Esophagus squamous epithelium (tissue), 5 donors: ENCODE results near the gene LRRC36. TPM values are rescaled to one million over a fixed set of nuclear protein-coding genes. Genes with fewer than 3 reads are reported as not detected.

Source experiments
- DNase-seq: peaks from one replicate; lab custom pipeline; 2025; lab: John Stamatoyannopoulos, UW
- H3K27ac ChIP-seq, 4 donors: fragments of 200-600 bp; sonication (generic); one replicate each; pipeline ENCODE4 v1.5.1; 2016 to 2019; ENCODE audit warnings: mild to moderate bottlenecking in 1 of 4
- H3K27me3 ChIP-seq, 4 donors: fragments of 200-600 bp; sonication (generic); 1 replicate in 3 of 4; 2 replicates in 1 of 4; pipeline versions ENCODE4 v1.5.1 to v1.6.0; 2017 to 2021; ENCODE audit warnings: antibody characterized with exemption in 1 of 4
- H3K36me3 ChIP-seq, 3 donors: fragments of 200-600 bp; sonication (generic); one replicate each; pipeline ENCODE4 v1.5.1; 2016 to 2019
- H3K4me1 ChIP-seq, 3 donors: fragments of 200-600 bp; sonication (generic); one replicate each; pipeline ENCODE4 v1.5.1; 2017 to 2019
- H3K4me3 ChIP-seq, 4 donors: fragments of 200-600 bp; sonication (generic); 1 replicate in 3 of 4; 2 replicates in 1 of 4; pipeline ENCODE4 v1.5.1; 2016 to 2019; ENCODE audit warnings: mild to moderate bottlenecking in 2 of 4, moderate library complexity in 1 of 4
- H3K9me3 ChIP-seq, 3 donors: fragments of 200-600 bp; sonication (generic); one replicate each; pipeline ENCODE4 v1.5.1; 2016 to 2019
- CTCF ChIP-seq, 6 experiments: fragments of 450-650 bp in 4 of 6; fragments of 200-600 bp in 2 of 6; sonication (generic) in 2 of 6; IDR thresholded peaks; one replicate each; pipeline ENCODE4 v1.5.1; 2016 to 2019; ENCODE audit warnings: antibody characterized with exemption in 6 of 6, mild to moderate bottlenecking in 4 of 6, moderate library complexity in 4 of 6
- POLR2A ChIP-seq, 4 donors: fragments of 450-650 bp; IDR thresholded peaks; one replicate each; pipeline ENCODE4 v1.6.1; 2017; ENCODE audit warnings: antibody characterized with exemption in 4 of 4, mild to moderate bottlenecking in 4 of 4, moderate library complexity in 3 of 4
- WGBS, 2 donors: methylation state at CpG; one replicate each; pipeline ENCODE4 v1.1.5; 2018; 5-methylcytosine and 5-hydroxymethylcytosine counted together
- intact Hi-C: fragments of 100-400 bp; cut with DNase I; formaldehyde crosslinking; loops from one replicate; pipeline ENCODE4 v1.15.0; 2022
- total RNA-seq, 4 donors: library from RNA; depleted of rRNA; stranded (reverse); fragments of >200 nt; gene quantifications; one replicate each; pipeline ENCODE4 v1.1.0, GENCODE V29; 2016
- donor health status: DM: yes; HTN: yes; CAD: no.

LRRC36 gene
- total RNA-seq, 4 donors from 2014 or later = not detected

GRCh38 chr16:67405336-67405735 is 78.7 kb downstream of the LRRC36 start:
- Histone ChIP-seq H3K4me3 (no peak overlapping the region), H3K27me3 (no peaks in the 10 kb centered on the region), H3K4me1 (peaks cover 40 to 74% (median 47%) of the 10 kb centered on the region in 3 donors), H3K36me3 (no peaks in the 10 kb centered on the region), H3K27ac (peak overlapping the region; percentile 83 to 94 (median 90)), H3K9me3 (no peaks in the 10 kb centered on the region)
- no peak for TF ChIP-seq POLR2A (IDR thresholded peaks at IDR 0.05)
- no peak for TF ChIP-seq CTCF (IDR thresholded peaks at IDR 0.05)
- intact Hi-C loops = no loop called here
- DNase-seq = no peak
- 48 to 68% methylated on average over 5 to 8 of the region's 8 CpGs for WGBS, 2 donors

GRCh38 chr16:67406111-67406971 is 79.7 kb downstream of the LRRC36 start:
- H3K27ac ChIP-seq = peak overlapping the region; percentile 83 to 94 (median 90)
- no peaks in the 10 kb centered on the region for H3K36me3 ChIP-seq
- intact Hi-C loops = no loop called here
- peaks cover 40 to 75% (median 47%) of the 10 kb centered on the region in 3 donors for H3K4me1 ChIP-seq
- no peaks in the 10 kb centered on the region for H3K27me3 ChIP-seq
- H3K4me3 ChIP-seq = no peak overlapping the region
- DNase-seq = no peak
- no peaks in the 10 kb centered on the region for H3K9me3 ChIP-seq
- 59 to 65% methylated on average over 7 to 13 of the region's 18 CpGs for WGBS, 2 donors
- no peak for TF ChIP-seq CTCF (IDR thresholded peaks at IDR 0.05)
- no peak for TF ChIP-seq POLR2A (IDR thresholded peaks at IDR 0.05)

GRCh38 chr16:67407176-67407787 is 80.7 kb downstream of the LRRC36 start:
- no peaks in the 10 kb centered on the region for H3K27me3 ChIP-seq
- no peaks in the 10 kb centered on the region for H3K9me3 ChIP-seq
- peaks cover 40 to 74% (median 47%) of the 10 kb centered on the region in 3 donors for H3K4me1 ChIP-seq
- no peak for TF ChIP-seq CTCF (IDR thresholded peaks at IDR 0.05)
- intact Hi-C loops = no loop called here
- H3K36me3 ChIP-seq = no peaks in the 10 kb centered on the region
- peak overlapping the region; percentile 83 to 94 (median 90) for H3K27ac ChIP-seq
- 87 to 93% methylated on average over 3 to 4 of the region's 7 CpGs for WGBS, 2 donors
- DNase-seq = no peak
- H3K4me3 ChIP-seq = no peak overlapping the region

GRCh38 chr16:67407788-67408452 is 81.3 kb downstream of the LRRC36 start:
- H3K27ac ChIP-seq = peak overlapping the region in 2 of 4 donors; percentile 89 to 94
- whole genome bisulfite sequencing, 2 donors = 76 to 80% methylated on average over 6 of the region's 6 CpGs
- DNase-seq = no peak
- no peak overlapping the region for H3K4me3 ChIP-seq
- no peaks in the 10 kb centered on the region for H3K36me3 ChIP-seq
- peaks cover 40 to 68% (median 47%) of the 10 kb centered on the region in 3 donors for H3K4me1 ChIP-seq
- intact Hi-C loops = no loop called here
- H3K27me3 ChIP-seq = no peaks in the 10 kb centered on the region
- TF ChIP-seq POLR2A (IDR thresholded peaks at IDR 0.05) (no peak), CTCF (IDR thresholded peaks at IDR 0.05) (no peak)
- H3K9me3 ChIP-seq = no peaks in the 10 kb centered on the region
